ENCODE data around the gene FAM43B. TPM values are rescaled to one million over a fixed set of nuclear protein-coding genes. Genes with fewer than 3 reads are reported as not detected.

FAM43B gene
- total and polyA plus RNA-seq, 2 experiments from 2014 or later: 0.66 to 3.0 TPM

- H3K9me2 ChIP-seq (ENCODE audit: insufficient read depth): no peaks in the 10 kb centered on the region
- no peaks in the 10 kb centered on the region for H3K9me3 Mint-ChIP-seq
- H3K36me3 ChIP-seq (ENCODE audit: insufficient read depth): no peaks in the 10 kb centered on the region
- H3K27me3 Mint-ChIP-seq (ENCODE audit: insufficient read depth, low read depth, poor library complexity): peaks cover 7% of the 10 kb centered on the region
- H3K79me2 ChIP-seq (replicated peaks; ENCODE audit: insufficient read depth): peaks cover 44% of the 10 kb centered on the region
- peaks cover 4% of the 10 kb centered on the region; the same call in 2 of the 3 replicates for H3K4me1 Mint-ChIP-seq
- H3K27ac Mint-ChIP-seq: peak within 1 kb of the TSS; percentile 90
- H3K4me3 Mint-ChIP-seq: peak within 1 kb of the TSS; percentile 89
- H3K4me1 ChIP-seq (ENCODE audit: insufficient read depth): no peaks in the 10 kb centered on the region; the same call in 1 of the 2 replicates
- peak within 1 kb of the TSS; percentile 88 for H3K4me2 ChIP-seq
- peaks cover 14% of the 10 kb centered on the region; the same call in 1 of the 2 replicates for H4K20me1 ChIP-seq (replicated peaks; ENCODE audit: insufficient read depth)
- H3K4me3 ChIP-seq: peak within 1 kb of the TSS; percentile 95
- H3K36me3 Mint-ChIP-seq (ENCODE audit: low read depth): no peaks in the 10 kb centered on the region
- TF ChIP-seq, protein P1, sequence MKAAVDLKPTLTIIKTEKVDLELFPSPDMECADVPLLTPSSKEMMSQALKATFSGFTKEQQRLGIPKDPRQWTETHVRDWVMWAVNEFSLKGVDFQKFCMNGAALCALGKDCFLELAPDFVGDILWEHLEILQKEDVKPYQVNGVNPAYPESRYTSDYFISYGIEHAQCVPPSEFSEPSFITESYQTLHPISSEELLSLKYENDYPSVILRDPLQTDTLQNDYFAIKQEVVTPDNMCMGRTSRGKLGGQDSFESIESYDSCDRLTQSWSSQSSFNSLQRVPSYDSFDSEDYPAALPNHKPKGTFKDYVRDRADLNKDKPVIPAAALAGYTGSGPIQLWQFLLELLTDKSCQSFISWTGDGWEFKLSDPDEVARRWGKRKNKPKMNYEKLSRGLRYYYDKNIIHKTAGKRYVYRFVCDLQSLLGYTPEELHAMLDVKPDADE (IDR thresholded peaks at IDR 0.05): peak; percentile 94
- TF ChIP-seq JUNB (IDR thresholded peaks at IDR 0.05; ENCODE audit: unreplicated experiment) (no peak), REST (IDR thresholded peaks at IDR 0.05; ENCODE audit: unreplicated experiment) (peak; percentile 41), EZH2 (IDR thresholded peaks at IDR 0.05; ENCODE audit: low read depth, unreplicated experiment) (no peak), POLR2AphosphoS5 (IDR thresholded peaks at IDR 0.05; ENCODE audit: low read depth) (peak; percentile 85), NANOG (IDR thresholded peaks at IDR 0.05; ENCODE audit: borderline replicate concordance) (no peak), STAT1 (IDR thresholded peaks at IDR 0.05; ENCODE audit: unreplicated experiment) (no peak), ZNF114 (CRISPR knock-in tag; IDR thresholded peaks at IDR 0.05) (no peak), CREB1 (CRISPR knock-in tag; IDR thresholded peaks at IDR 0.05; ENCODE audit: low read depth) (peak; percentile 96), ZNF331 (CRISPR knock-in tag; IDR thresholded peaks at IDR 0.05; ENCODE audit: low read depth) (no peak), EZH2phosphoT487 (IDR thresholded peaks at IDR 0.05; ENCODE audit: unreplicated experiment) (no peak)
- TF ChIP-seq, protein P2, sequence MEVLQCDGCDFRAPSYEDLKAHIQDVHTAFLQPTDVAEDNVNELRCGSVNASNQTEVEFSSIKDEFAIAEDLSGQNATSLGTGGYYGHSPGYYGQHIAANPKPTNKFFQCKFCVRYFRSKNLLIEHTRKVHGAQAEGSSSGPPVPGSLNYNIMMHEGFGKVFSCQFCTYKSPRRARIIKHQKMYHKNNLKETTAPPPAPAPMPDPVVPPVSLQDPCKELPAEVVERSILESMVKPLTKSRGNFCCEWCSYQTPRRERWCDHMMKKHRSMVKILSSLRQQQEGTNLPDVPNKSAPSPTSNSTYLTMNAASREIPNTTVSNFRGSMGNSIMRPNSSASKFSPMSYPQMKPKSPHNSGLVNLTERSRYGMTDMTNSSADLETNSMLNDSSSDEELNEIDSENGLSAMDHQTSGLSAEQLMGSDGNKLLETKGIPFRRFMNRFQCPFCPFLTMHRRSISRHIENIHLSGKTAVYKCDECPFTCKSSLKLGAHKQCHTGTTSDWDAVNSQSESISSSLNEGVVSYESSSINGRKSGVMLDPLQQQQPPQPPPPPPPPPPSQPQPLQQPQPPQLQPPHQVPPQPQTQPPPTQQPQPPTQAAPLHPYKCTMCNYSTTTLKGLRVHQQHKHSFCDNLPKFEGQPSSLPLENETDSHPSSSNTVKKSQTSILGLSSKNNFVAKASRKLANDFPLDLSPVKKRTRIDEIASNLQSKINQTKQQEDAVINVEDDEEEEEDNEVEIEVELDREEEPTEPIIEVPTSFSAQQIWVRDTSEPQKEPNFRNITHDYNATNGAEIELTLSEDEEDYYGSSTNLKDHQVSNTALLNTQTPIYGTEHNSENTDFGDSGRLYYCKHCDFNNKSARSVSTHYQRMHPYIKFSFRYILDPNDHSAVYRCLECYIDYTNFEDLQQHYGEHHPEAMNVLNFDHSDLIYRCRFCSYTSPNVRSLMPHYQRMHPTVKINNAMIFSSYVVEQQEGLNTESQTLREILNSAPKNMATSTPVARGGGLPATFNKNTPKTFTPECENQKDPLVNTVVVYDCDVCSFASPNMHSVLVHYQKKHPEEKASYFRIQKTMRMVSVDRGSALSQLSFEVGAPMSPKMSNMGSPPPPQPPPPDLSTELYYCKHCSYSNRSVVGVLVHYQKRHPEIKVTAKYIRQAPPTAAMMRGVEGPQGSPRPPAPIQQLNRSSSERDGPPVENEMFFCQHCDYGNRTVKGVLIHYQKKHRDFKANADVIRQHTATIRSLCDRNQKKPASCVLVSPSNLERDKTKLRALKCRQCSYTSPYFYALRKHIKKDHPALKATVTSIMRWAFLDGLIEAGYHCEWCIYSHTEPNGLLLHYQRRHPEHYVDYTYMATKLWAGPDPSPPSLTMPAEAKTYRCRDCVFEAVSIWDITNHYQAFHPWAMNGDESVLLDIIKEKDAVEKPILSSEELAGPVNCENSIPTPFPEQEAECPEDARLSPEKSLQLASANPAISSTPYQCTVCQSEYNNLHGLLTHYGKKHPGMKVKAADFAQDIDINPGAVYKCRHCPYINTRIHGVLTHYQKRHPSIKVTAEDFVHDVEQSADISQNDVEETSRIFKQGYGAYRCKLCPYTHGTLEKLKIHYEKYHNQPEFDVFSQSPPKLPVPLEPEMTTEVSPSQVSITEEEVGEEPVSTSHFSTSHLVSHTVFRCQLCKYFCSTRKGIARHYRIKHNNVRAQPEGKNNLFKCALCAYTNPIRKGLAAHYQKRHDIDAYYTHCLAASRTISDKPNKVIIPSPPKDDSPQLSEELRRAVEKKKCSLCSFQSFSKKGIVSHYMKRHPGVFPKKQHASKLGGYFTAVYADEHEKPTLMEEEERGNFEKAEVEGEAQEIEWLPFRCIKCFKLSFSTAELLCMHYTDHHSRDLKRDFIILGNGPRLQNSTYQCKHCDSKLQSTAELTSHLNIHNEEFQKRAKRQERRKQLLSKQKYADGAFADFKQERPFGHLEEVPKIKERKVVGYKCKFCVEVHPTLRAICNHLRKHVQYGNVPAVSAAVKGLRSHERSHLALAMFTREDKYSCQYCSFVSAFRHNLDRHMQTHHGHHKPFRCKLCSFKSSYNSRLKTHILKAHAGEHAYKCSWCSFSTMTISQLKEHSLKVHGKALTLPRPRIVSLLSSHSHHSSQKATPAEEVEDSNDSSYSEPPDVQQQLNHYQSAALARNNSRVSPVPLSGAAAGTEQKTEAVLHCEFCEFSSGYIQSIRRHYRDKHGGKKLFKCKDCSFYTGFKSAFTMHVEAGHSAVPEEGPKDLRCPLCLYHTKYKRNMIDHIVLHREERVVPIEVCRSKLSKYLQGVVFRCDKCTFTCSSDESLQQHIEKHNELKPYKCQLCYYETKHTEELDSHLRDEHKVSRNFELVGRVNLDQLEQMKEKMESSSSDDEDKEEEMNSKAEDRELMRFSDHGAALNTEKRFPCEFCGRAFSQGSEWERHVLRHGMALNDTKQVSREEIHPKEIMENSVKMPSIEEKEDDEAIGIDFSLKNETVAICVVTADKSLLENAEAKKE (CRISPR knock-in tag; IDR thresholded peaks at IDR 0.05): no peak
- peak; percentile 98 for DNase-seq (ENCODE audit: low spot score)
- no peaks in the 10 kb centered on the region for H3K27me3 ChIP-seq (ENCODE audit: insufficient read depth)
- peak within 1 kb of the TSS; percentile 93 for H2AFZ ChIP-seq
- ATAC-seq: peak; percentile 98
- H3F3A ChIP-seq (replicated peaks; ENCODE audit: low read depth): no peaks in the 10 kb centered on the region
- 0 out of 2 replicates have a peak within 1 kb of the TSS, but pooled peaks have one; percentile 45 for H3K27ac ChIP-seq (ENCODE audit: low read depth)
Measured at GRCh38 chr1:20507564-20508410, 44.6 kb upstream of the FAM43B start, which contains the start of gene MUL1. TSS of gene MUL1 (minus strand) at chr1:20508151. CDS start at chr1:20508024, 127 bp downstream.
